Small intestine (tissue), 7 donors: ENCODE measurements around the gene TCERG1L. TPM values are rescaled to one million over a fixed set of nuclear protein-coding genes. Genes with fewer than 3 reads are reported as not detected.
"Not testable (repeated sequence)": the region's sequence is repeated elsewhere in the genome, so short reads cannot be mapped to it uniquely, and the experiment has no call there.

Experiments
- DNase-seq, 2 donors: peaks; one replicate each; pipeline versions ENCODE4 v3.0.0 to v3.0.0-alpha.2; 2013
- FAIRE-seq: peaks from 2 replicates; lab custom pipeline; 2012; peaks lifted over from hg19 to GRCh38; lab: Jason Lieb, UNC
- H3K27ac ChIP-seq, 3 donors: one replicate each; pipeline ENCODE4 v1.5.1; 2013; ENCODE audit warnings: low read length in 2 of 3, mild to moderate bottlenecking in 2 of 3, control low read depth in 1 of 3, inconsistent platforms in 1 of 3, low read depth in 1 of 3, moderate library complexity in 1 of 3
- H3K27me3 ChIP-seq, 3 donors: one replicate each; pipeline ENCODE4 v1.6.1; 2013; ENCODE audit warnings: low read length in 3 of 3, inconsistent platforms in 1 of 3; ENCODE audit not compliant: control insufficient read depth in 3 of 3, insufficient read depth in 3 of 3
- H3K36me3 ChIP-seq, 3 donors: one replicate each; pipeline ENCODE4 v1.6.1; 2013; ENCODE audit warnings: low read length in 3 of 3, inconsistent platforms in 1 of 3, low read depth in 1 of 3, mild to moderate bottlenecking in 1 of 3, moderate library complexity in 1 of 3; ENCODE audit not compliant: control insufficient read depth in 3 of 3, insufficient read depth in 2 of 3
- H3K4me1 ChIP-seq, 3 donors: one replicate each; pipeline ENCODE4 v1.6.1; 2013; ENCODE audit warnings: low read length in 2 of 3, inconsistent platforms in 1 of 3, low read depth in 1 of 3, mild to moderate bottlenecking in 1 of 3, moderate library complexity in 1 of 3; ENCODE audit not compliant: control insufficient read depth in 3 of 3, insufficient read depth in 2 of 3
- H3K4me3 ChIP-seq, 3 donors: one replicate each; pipeline ENCODE4 v1.5.1; 2013; ENCODE audit warnings: low read length in 3 of 3, control low read depth in 1 of 3, inconsistent platforms in 1 of 3, low read depth in 1 of 3, mild to moderate bottlenecking in 1 of 3, moderate library complexity in 1 of 3
- H3K9me3 ChIP-seq, 2 donors: one replicate each; pipeline ENCODE4 v1.6.1; 2013; ENCODE audit warnings: low read depth in 1 of 2, low read length in 1 of 2; ENCODE audit not compliant: control insufficient read depth in 2 of 2, insufficient read depth in 1 of 2
- WGBS, 3 donors: extraction: QIAGEN DNeasy Blood & Tissue Kit; methylation state at CpG; one replicate each; pipeline ENCODE4 v1.1.7; 2013; 5-methylcytosine and 5-hydroxymethylcytosine counted together
- polyA plus RNA-seq, 4 donors: library from polyadenylated mRNA; stranded (reverse) in 3 of 4; unstranded in 1 of 4; fragments of 200-250 nt in 3 of 4; fragments of 120-200 nt in 1 of 4; gene quantifications; one replicate each; pipeline versions ENCODE4 v1.2.1 to v1.2.3, GENCODE V29; 2013
- donor health status: healthy with polysubstance abuse.
- donor health status: control.
- donor health status: control.
- donor health status: Bipolar disorder and iron deficiency.
- donor health status: healthy.

Gene TCERG1L
- polyA plus RNA-seq, 4 donors, result 0.04 to 0.12 TPM; not detected in 2

DNA sequence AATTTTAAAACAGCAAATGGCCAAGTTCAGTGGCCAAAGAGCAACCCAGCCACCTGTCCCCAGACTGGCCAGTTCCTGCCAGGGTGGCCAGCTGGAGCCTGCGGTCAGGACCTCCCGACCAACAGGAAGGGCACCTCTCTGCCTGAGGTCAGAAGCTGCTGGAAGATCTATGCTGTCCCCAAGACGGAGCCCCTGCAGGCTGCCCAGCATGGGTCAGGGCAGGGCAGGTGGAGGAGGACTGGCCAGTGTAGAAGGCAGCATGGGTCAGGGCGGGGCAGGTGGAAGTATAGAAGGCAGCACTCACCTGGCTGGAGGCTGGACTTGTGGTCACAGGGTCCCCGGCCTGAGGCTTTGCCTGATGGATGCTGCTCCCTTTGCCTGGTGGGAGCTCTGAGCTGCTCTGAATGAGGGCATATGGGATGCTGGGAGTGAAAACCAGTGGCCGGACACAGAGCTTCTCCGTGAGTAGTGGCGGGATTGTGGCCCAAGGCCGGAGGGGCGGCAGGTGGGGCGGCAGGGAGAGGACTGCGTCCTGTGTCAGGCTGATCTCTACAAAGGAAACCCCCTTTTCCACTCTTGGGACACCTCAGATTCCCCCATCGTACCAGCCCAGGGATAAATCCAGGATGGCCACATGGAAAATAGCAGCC, 229.2 kb downstream of the TCERG1L start:
- WGBS, 3 donors, result 84 to 90% (median 88%) methylated on average over 12 to 13 of the region's 13 CpGs
- DNase-seq, result no peak
- no peak for FAIRE-seq
- H3K4me1 ChIP-seq, result no peaks in the 10 kb centered on the region
- no peaks in the 10 kb centered on the region for H3K27me3 ChIP-seq
- H3K9me3 ChIP-seq, result peaks cover 0 to 2% of the 10 kb centered on the region in 2 donors
- H3K27ac ChIP-seq, result no peak overlapping the region
- H3K4me3 ChIP-seq, result no peak overlapping the region
- no peaks in the 10 kb centered on the region for H3K36me3 ChIP-seq

GRCh38 chr10:131081786-131082185, 229.7 kb downstream of the TCERG1L start:
- Histone ChIP-seq H3K9me3 (peaks cover 0 to 2% of the 10 kb centered on the region in 2 donors), H3K4me3 (no peak overlapping the region), H3K27me3 (no peaks in the 10 kb centered on the region), H3K36me3 (no peaks in the 10 kb centered on the region), H3K27ac (no peak overlapping the region), H3K4me1 (no peaks in the 10 kb centered on the region)
- no peak for FAIRE-seq
- DNase-seq, result no peak
- WGBS, 3 donors, result 78 to 79% (median 78%) methylated on average over 6 of the region's 6 CpGs

DNA sequence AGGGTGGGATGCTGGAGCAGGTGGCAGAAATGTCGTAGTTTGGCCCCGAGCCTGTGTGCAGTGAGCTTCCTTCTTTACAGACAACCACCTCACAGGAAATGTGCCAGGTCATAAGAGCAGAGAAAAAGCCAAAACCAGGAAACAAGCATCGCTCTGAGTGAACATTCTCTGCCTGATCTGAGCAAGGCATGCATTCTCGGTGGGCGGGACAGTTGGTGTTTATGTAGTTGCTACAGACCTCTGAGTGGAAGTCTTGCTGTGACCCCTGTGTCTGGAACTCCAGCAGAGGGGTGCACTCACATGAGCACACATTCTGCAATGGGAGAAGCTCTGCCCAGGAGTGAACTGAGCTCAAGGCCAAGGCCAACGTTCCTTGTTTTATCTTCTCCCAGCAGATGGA, 230.1 kb downstream of the TCERG1L start:
- Histone ChIP-seq H3K36me3 (no peaks in the 10 kb centered on the region), H3K9me3 (peaks cover 0 to 2% of the 10 kb centered on the region in 2 donors), H3K27me3 (no peaks in the 10 kb centered on the region), H3K4me1 (no peaks in the 10 kb centered on the region), H3K27ac (no peak overlapping the region), H3K4me3 (no peak overlapping the region)
- FAIRE-seq (no peak), DNase-seq (no peak)
- 27 to 53% (median 32%) methylated on average over 6 of the region's 6 CpGs for WGBS, 3 donors

GRCh38 chr10:131080571-131080970, 230.9 kb downstream of the TCERG1L start:
- Histone ChIP-seq H3K9me3 (no peaks in the 10 kb centered on the region), H3K27ac (no peak overlapping the region), H3K4me3 (no peak overlapping the region), H3K4me1 (no peaks in the 10 kb centered on the region), H3K36me3 (no peaks in the 10 kb centered on the region), H3K27me3 (no peaks in the 10 kb centered on the region)
- DNase-seq (no peak), FAIRE-seq (no peak)
- 66 to 77% (median 68%) methylated on average over 6 of the region's 6 CpGs for WGBS, 3 donors

- Histone ChIP-seq H3K27me3 (no peaks in the 10 kb centered on the region), H3K9me3 (no peaks in the 10 kb centered on the region), H3K27ac (no peak overlapping the region), H3K36me3 (no peaks in the 10 kb centered on the region), H3K4me1 (no peaks in the 10 kb centered on the region), H3K4me3 (no peak overlapping the region)
- no peak for FAIRE-seq
- DNase-seq, result no peak
- 90 to 91% (median 91%) methylated on average over 8 of the region's 8 CpGs for WGBS, 3 donors
These were observed 232.2 kb downstream of the TCERG1L start for GRCh38 chr10:131079314-131079713.

GRCh38 chr10:131078882-131079280, 232.6 kb downstream of the TCERG1L start:
- H3K27ac ChIP-seq, H3K4me1 ChIP-seq, H3K27me3 ChIP-seq, H3K4me3 ChIP-seq, FAIRE-seq, H3K9me3 ChIP-seq, H3K36me3 ChIP-seq, DNase-seq: not testable (repeated sequence)
- 70 to 86% (median 83%) methylated on average over 19 of the region's 19 CpGs for WGBS, 3 donors

GRCh38 chr10:131078131-131078881, 233.2 kb downstream of the TCERG1L start:
- Histone ChIP-seq H3K36me3 (no peaks in the 10 kb centered on the region), H3K4me3 (no peak overlapping the region), H3K27me3 (no peaks in the 10 kb centered on the region), H3K4me1 (no peaks in the 10 kb centered on the region), H3K9me3 (no peaks in the 10 kb centered on the region), H3K27ac (no peak overlapping the region)
- DNase-seq, result no peak
- WGBS, 3 donors, result 78 to 82% (median 82%) methylated on average over 17 to 18 of the region's 18 CpGs
- no peak for FAIRE-seq

DNA sequence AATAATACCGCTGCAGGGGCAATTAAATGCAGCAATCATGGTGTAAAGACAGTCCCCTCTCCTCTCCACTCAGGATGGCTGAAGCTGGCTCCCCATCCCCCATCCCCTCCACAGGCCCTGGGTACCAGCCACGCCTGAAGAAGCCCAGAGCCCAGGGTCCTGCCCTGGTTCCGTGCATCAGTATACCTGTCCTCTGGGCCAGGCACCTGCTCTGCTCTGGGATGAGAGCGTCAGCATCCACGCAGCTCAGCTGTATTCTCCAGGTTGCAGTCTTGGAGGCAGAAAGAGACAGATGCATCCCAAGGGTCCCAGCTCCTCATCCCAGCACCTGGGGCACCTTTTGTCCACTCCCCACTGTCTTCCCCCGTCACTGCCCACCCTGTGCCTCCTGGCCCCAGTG, 233.8 kb downstream of the TCERG1L start:
- Histone ChIP-seq H3K4me3 (no peak overlapping the region), H3K4me1 (no peaks in the 10 kb centered on the region), H3K27me3 (no peaks in the 10 kb centered on the region), H3K27ac (no peak overlapping the region), H3K9me3 (no peaks in the 10 kb centered on the region), H3K36me3 (no peaks in the 10 kb centered on the region)
- 60 to 79% (median 70%) methylated on average over 6 of the region's 6 CpGs for WGBS, 3 donors
- DNase-seq, result no peak
- no peak for FAIRE-seq
